ENCODE measurements around the gene KCNAB1. TPM values are rescaled to one million over a fixed set of nuclear protein-coding genes. Genes with fewer than 3 reads are reported as not detected.

Gene KCNAB1
- total and polyA plus RNA-seq, 2 of the 8 experiments (the other 6 are each of a cell fraction or from before 2014, with no cell fraction given): 0.51 to 2.3 TPM

- Histone ChIP-seq H3K23me2 (ENCODE audit: low read depth, low read length) (no peaks in the 10 kb centered on the region; the same call in 1 of the 2 replicates), H3K27me3 (replicated peaks in 1 of 4; ENCODE audit: control insufficient read depth in 3 of 4, extremely low read depth in 1 of 4, insufficient read depth in 3 of 4, low read length in 3 of 4) (no peaks in the 10 kb centered on the region), H3K79me2 (ENCODE audit: control insufficient read depth in 1 of 2, insufficient read depth in 2 of 2, low read length in 2 of 2) (no peaks in the 10 kb centered on the region), H3K14ac (ENCODE audit: insufficient read length) (no peak overlapping the region), H3K9me3 (ENCODE audit: insufficient read depth in 2 of 2, low read depth in 1 of 2, low read length in 1 of 2) (no peaks in the 10 kb centered on the region), H4K20me1 (replicated peaks in 1 of 2; ENCODE audit: control insufficient read depth in 1 of 2, insufficient read depth in 2 of 2, low read length in 2 of 2) (no peaks in the 10 kb centered on the region), H2AK5ac (ENCODE audit: low read depth, low read length) (no peak overlapping the region), H4K8ac (ENCODE audit: extremely low read depth, insufficient read depth, low read length) (no peak overlapping the region), H3K4ac (replicated peaks; ENCODE audit: insufficient read length, low read depth, low read length) (no peak overlapping the region), H2BK15ac (ENCODE audit: low read length) (no peak overlapping the region), H3K9ac (replicated peaks in 1 of 4; ENCODE audit: extremely low read depth in 1 of 4, low read depth in 3 of 4, low read length in 3 of 4) (no peak overlapping the region), H4K5ac (ENCODE audit: insufficient read length, low read depth, low read length) (no peak overlapping the region), H2BK20ac (ENCODE audit: low read length) (no peak overlapping the region), H3K23ac (ENCODE audit: insufficient read length) (no peak overlapping the region), H3K4me1 (replicated peaks in 1 of 4; ENCODE audit: control insufficient read depth in 3 of 4, insufficient read depth in 4 of 4, low read length in 3 of 4) (no peaks in the 10 kb centered on the region), H4K91ac (replicated peaks; ENCODE audit: insufficient read length, low read length) (no peak overlapping the region), H2BK120ac (replicated peaks; ENCODE audit: low read depth, low read length) (no peak overlapping the region), H2BK5ac (ENCODE audit: low read depth, low read length) (no peak overlapping the region), H3K36me3 (ENCODE audit: control insufficient read depth in 2 of 4, insufficient read depth in 4 of 4, low read length in 3 of 4) (no peaks in the 10 kb centered on the region), H2BK12ac (ENCODE audit: low read depth, low read length) (no peak overlapping the region), H2AFZ (ENCODE audit: low read length) (no peak overlapping the region), H3K79me1 (ENCODE audit: low read depth, low read length) (no peaks in the 10 kb centered on the region), H3K4me3 (ENCODE audit: extremely low read depth in 1 of 4, insufficient read depth in 2 of 4, low read depth in 3 of 4, low read length in 4 of 4) (no peak overlapping the region), H3K27ac (ENCODE audit: low read depth, low read length) (no peak overlapping the region), H3K56ac (replicated peaks; ENCODE audit: insufficient read length, low read depth, low read length) (no peak overlapping the region), H3K18ac (ENCODE audit: extremely low read depth, low read length) (no peak overlapping the region), H3K4me2 (ENCODE audit: insufficient read depth in 1 of 2, low read depth in 2 of 2, low read length in 2 of 2) (no peak overlapping the region)
- POLR2A ChIA-PET (ENCODE audit: partially characterized antibody): no interaction called here
- CTCF ChIA-PET (ENCODE audit: partially characterized antibody): interaction anchor here (2.5 to 2.7 kb wide), 2 partner anchors 14 to 54 kb away, joined by 8 to 14 read pairs; no protein-coding TSS in a partner anchor
- no peak for FAIRE-seq
- DNase-seq (ENCODE audit: low read depth in 1 of 2, low spot score in 2 of 2): no peak
- 89% methylated on average over 4 of the region's 4 CpGs; no CpG with 5 or more reads in 1 of the 2 experiments for WGBS, 2 experiments (ENCODE audit: extremely low coverage in 1 of 2, insufficient coverage in 1 of 2, insufficient read length in 1 of 2, insufficient replicate concordance in 2 of 2, low coverage in 1 of 2, low lambda C conversion rate in 2 of 2, missing lambda C conversion rate in 1 of 2)
- no peak for TF ChIP-seq ZNF274 (IDR thresholded peaks at IDR 0.05; ENCODE audit: borderline replicate concordance, extremely low read depth, low read length)
Measured at GRCh38 chr3:156395961-156396710, 275.8 kb downstream of the KCNAB1 start.

Data from H1 (cell line).